ENCODE measurements around the gene ANKS1A.

ANKS1A gene

GRCh38 chr6:35054743-35055130 is 165.7 kb downstream of the ANKS1A start:
- ChIA-PET CTCF (interaction anchor here (0.6 to 6.0 kb wide), 2 partner anchors 68 to 1796 kb away, joined by 3 to 31 read pairs; no protein-coding TSS in a partner anchor), POLR2A (no interaction called here)
- Histone ChIP-seq H3K4me1 (ENCODE audit: control insufficient read depth, insufficient read depth, low read length) (no peaks in the 10 kb centered on the region), H3K9me3 (ENCODE audit: control insufficient read depth, insufficient read depth, low read depth, low read length) (no peaks in the 10 kb centered on the region), H3K4me3 (ENCODE audit: low read depth, low read length) (no peak overlapping the region), H3K36me3 (ENCODE audit: control insufficient read depth in 2 of 2, insufficient read depth in 1 of 2, low read length in 2 of 2) (peaks cover 6 to 25% of the 10 kb centered on the region in 2 experiments; a peak in 2 of 3 replicates), H3K27ac (ENCODE audit: extremely low read depth, low read depth, low read length) (no peak overlapping the region)
- TF ChIP-seq ZNF433 (tag by site-specific recombination; IDR thresholded peaks at IDR 0.05; ENCODE audit: low read depth) (no peak), SP7 (tag by site-specific recombination; IDR thresholded peaks at IDR 0.05) (no peak), MEIS1 (CRISPR knock-in tag; IDR thresholded peaks at IDR 0.05; ENCODE audit: borderline replicate concordance) (no peak), ZNF26 (tag by site-specific recombination; IDR thresholded peaks at IDR 0.05) (no peak), HOXD13 (CRISPR knock-in tag; IDR thresholded peaks at IDR 0.05; ENCODE audit: borderline replicate concordance) (no peak), ELK4 (IDR thresholded peaks at IDR 0.05; ENCODE audit: borderline replicate concordance, low read depth, low read length) (no peak), ZSCAN18 (tag by site-specific recombination; IDR thresholded peaks at IDR 0.05) (no peak), ZNF133 (tag by site-specific recombination; IDR thresholded peaks at IDR 0.05) (no peak), KLF16 (tag by site-specific recombination; IDR thresholded peaks at IDR 0.05) (no peak), ZNF707 (tag by site-specific recombination; IDR thresholded peaks at IDR 0.05) (no peak), ZNF138 (tag by site-specific recombination; IDR thresholded peaks at IDR 0.05; ENCODE audit: borderline replicate concordance) (no peak), ZFP41 (tag by site-specific recombination; IDR thresholded peaks at IDR 0.05; ENCODE audit: borderline replicate concordance) (no peak), ZIC2 (tag by site-specific recombination; IDR thresholded peaks at IDR 0.05) (no peak), ZNF175 (tag by site-specific recombination; IDR thresholded peaks at IDR 0.05) (no peak), ZNF529 (tag by site-specific recombination; IDR thresholded peaks at IDR 0.05; ENCODE audit: insufficient replicate concordance) (no peak), ZNF132 (tag by site-specific recombination; IDR thresholded peaks at IDR 0.05; ENCODE audit: borderline replicate concordance) (no peak), ZNF670 (tag by site-specific recombination; IDR thresholded peaks at IDR 0.05; ENCODE audit: low read depth) (no peak), KLF10 (tag by site-specific recombination; IDR thresholded peaks at IDR 0.05) (no peak)
- TF ChIP-seq, protein P1, sequence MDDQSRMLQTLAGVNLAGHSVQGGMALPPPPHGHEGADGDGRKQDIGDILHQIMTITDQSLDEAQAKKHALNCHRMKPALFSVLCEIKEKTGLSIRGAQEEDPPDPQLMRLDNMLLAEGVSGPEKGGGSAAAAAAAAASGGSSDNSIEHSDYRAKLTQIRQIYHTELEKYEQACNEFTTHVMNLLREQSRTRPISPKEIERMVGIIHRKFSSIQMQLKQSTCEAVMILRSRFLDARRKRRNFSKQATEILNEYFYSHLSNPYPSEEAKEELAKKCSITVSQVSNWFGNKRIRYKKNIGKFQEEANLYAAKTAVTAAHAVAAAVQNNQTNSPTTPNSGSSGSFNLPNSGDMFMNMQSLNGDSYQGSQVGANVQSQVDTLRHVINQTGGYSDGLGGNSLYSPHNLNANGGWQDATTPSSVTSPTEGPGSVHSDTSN (CRISPR knock-in tag; IDR thresholded peaks at IDR 0.05) = no peak
- TF ChIP-seq, protein P2, sequence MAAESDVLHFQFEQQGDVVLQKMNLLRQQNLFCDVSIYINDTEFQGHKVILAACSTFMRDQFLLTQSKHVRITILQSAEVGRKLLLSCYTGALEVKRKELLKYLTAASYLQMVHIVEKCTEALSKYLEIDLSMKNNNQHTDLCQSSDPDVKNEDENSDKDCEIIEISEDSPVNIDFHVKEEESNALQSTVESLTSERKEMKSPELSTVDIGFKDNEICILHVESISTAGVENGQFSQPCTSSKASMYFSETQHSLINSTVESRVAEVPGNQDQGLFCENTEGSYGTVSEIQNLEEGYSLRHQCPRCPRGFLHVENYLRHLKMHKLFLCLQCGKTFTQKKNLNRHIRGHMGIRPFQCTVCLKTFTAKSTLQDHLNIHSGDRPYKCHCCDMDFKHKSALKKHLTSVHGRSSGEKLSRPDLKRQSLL (tag by site-specific recombination; IDR thresholded peaks at IDR 0.05) = no peak

DNA sequence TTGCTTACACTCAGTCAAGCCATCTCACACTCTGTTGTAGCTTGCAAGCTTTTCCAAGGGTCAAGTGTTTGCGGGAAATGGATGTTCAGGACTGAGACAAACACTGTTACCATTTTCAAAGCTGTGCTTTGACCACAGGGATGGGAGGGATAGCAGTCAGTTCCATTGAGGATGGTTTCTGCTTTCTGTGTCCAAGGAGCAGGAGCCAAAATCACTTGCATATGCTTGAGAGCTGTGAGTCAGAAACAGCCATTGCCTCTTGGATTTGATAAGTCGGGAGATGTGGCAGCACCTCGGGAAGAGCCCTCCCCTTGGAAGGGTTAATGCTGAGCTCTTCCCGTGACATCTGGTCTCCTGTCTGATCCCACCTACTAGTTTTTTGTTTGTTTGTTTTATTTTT is 166.8 kb downstream of the ANKS1A start:
- Histone ChIP-seq H3K9me3 (ENCODE audit: control insufficient read depth, insufficient read depth, low read depth, low read length) (no peaks in the 10 kb centered on the region), H3K36me3 (ENCODE audit: control insufficient read depth in 2 of 2, insufficient read depth in 1 of 2, low read length in 2 of 2) (peaks cover 6 to 36% of the 10 kb centered on the region in 2 experiments; a peak in 2 of 3 replicates)
- POLR2A ChIA-PET = no interaction called here
- TF ChIP-seq SALL2 (tag by site-specific recombination; IDR thresholded peaks at IDR 0.05; ENCODE audit: borderline replicate concordance) (no peak), ZNF280D (tag by site-specific recombination; IDR thresholded peaks at IDR 0.05) (no peak)

More for the DNA sequence above, 166.8 kb downstream of the ANKS1A start:
- no peak overlapping the region for H3K27ac ChIP-seq (ENCODE audit: extremely low read depth, low read depth, low read length)
- H3K4me1 ChIP-seq (ENCODE audit: control insufficient read depth, insufficient read depth, low read length) = no peaks in the 10 kb centered on the region
- CTCF ChIA-PET = interaction anchor here (1.0 kb wide), 1 partner anchor 68 kb away, joined by 3 read pairs; no protein-coding TSS in a partner anchor
- no peak overlapping the region for H3K4me3 ChIP-seq (ENCODE audit: low read depth, low read length)

All from HEK293 (cell line).